Measurements from ENCODE around the gene PRXL2A.

DNA sequence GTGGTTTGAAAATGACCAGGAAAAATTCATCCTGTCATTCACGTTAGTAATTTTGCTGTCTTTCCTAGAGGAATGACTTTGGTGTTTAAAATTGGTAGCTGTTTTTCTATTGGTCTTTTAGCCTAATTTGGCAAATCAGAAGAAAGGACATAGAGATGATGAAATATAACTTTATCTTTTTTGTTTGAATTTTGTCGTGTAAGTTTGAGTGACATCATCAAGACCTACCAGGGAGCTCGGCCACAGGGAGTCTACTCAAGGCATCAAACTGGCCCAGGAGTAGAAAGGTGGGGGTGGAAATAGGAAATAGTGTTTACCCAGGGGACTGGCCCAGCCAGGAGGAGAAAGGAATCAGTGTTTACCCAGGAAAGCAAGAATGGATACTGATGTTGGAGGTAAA is 24.8 kb downstream of the PRXL2A start:
- TF ChIP-seq, protein P1, sequence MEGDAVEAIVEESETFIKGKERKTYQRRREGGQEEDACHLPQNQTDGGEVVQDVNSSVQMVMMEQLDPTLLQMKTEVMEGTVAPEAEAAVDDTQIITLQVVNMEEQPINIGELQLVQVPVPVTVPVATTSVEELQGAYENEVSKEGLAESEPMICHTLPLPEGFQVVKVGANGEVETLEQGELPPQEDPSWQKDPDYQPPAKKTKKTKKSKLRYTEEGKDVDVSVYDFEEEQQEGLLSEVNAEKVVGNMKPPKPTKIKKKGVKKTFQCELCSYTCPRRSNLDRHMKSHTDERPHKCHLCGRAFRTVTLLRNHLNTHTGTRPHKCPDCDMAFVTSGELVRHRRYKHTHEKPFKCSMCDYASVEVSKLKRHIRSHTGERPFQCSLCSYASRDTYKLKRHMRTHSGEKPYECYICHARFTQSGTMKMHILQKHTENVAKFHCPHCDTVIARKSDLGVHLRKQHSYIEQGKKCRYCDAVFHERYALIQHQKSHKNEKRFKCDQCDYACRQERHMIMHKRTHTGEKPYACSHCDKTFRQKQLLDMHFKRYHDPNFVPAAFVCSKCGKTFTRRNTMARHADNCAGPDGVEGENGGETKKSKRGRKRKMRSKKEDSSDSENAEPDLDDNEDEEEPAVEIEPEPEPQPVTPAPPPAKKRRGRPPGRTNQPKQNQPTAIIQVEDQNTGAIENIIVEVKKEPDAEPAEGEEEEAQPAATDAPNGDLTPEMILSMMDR (conservative IDR thresholded peaks at IDR 0.05; ENCODE audit: low read length) = no peak
- TF ChIP-seq EZH2phosphoT487 (IDR thresholded peaks at IDR 0.05; ENCODE audit: borderline replicate concordance, low read depth, low read length) = no peak
